ENCODE results near the gene BBS9. TPM values are rescaled to one million over a fixed set of nuclear protein-coding genes. Genes with fewer than 3 reads are reported as not detected.

The BBS9 gene
- total and polyA plus RNA-seq, 2 donors (not counting 3 experiments of a cell fraction or from before 2014, with no cell fraction given): 5.7 to 17.4 TPM

DNA sequence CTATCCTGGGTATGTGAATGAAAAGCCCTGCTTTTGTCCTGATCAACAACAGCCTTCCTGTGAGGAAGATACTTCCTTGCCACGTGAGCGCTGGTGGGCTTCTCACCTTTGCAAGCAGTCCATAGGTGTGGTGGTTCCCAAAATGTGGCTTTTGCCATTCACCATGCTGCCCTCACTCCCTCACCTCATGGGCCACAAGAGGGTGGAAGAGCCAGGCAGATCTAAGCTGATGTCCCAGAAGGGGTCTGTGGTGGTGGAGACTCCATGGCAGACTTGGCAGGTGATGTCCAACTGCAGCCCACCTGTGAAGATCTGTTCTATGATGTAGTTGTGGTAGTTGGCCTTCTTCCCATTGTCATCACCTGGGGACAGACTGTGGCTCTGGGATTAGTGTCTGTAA is 147.4 kb downstream of the BBS9 start:
- CTCF ChIA-PET: no interaction called here
- intact Hi-C loops (cut with micrococcal nuclease) (no loop called here), dilution Hi-C loops (cut with MboI; ENCODE audit: extremely low pct_ligation_motif_present, low sequenced_read_pairs) (no loop called here)
- FAIRE-seq (no peak), DNase-seq (ENCODE audit: low read depth, low spot score) (no peak)
- Histone ChIP-seq H3K79me2 (ENCODE audit: control insufficient read depth, insufficient read depth, low read length) (no peaks in the 10 kb centered on the region), H3K9me3 (replicated peaks; ENCODE audit: control insufficient read depth, insufficient read depth, low read length) (no peaks in the 10 kb centered on the region), H2AFZ (ENCODE audit: low read depth, low read length) (no peak overlapping the region), H3K9me1 (replicated peaks; ENCODE audit: control insufficient read depth, extremely low read depth, insufficient read depth, low read length) (no peaks in the 10 kb centered on the region), H3K4me2 (ENCODE audit: insufficient read depth, low read length) (no peak overlapping the region), H3K27ac (ENCODE audit: insufficient read depth, low read depth, low read length) (no peak overlapping the region), H3K27me3 (ENCODE audit: control insufficient read depth in 2 of 2, insufficient read depth in 2 of 2, low read length in 2 of 2) (no peaks in the 10 kb centered on the region), H3K4me3 (replicated peaks in 1 of 3; ENCODE audit: insufficient read depth in 1 of 3, low read depth in 1 of 3, low read length in 3 of 3) (no peak overlapping the region), H3K9ac (replicated peaks; ENCODE audit: extremely low read depth, insufficient read depth, low read length) (no peak overlapping the region), H3K4me1 (ENCODE audit: control insufficient read depth, extremely low read depth, insufficient read depth, low read length) (no peaks in the 10 kb centered on the region), H3K36me3 (ENCODE audit: control insufficient read depth in 2 of 2, extremely low read depth in 1 of 2, insufficient read depth in 2 of 2, low read length in 2 of 2) (no peaks in the 10 kb centered on the region), H4K20me1 (replicated peaks; ENCODE audit: control insufficient read depth, extremely low read depth, insufficient read depth, low read length) (no peaks in the 10 kb centered on the region)
- POLR2A ChIA-PET: no interaction called here
- TF ChIP-seq POLR2A (IDR thresholded peaks at IDR 0.05; ENCODE audit: low read depth, low read length): no peak
- no peak for TF ChIP-seq EZH2 (IDR thresholded peaks at IDR 0.05; ENCODE audit: borderline replicate concordance, low read depth, low read length, severe bottlenecking)
- TF ChIP-seq POLR2AphosphoS5 (IDR thresholded peaks at IDR 0.05; ENCODE audit: insufficient read depth, low read depth, low read length): no peak
- TF ChIP-seq, protein P1, sequence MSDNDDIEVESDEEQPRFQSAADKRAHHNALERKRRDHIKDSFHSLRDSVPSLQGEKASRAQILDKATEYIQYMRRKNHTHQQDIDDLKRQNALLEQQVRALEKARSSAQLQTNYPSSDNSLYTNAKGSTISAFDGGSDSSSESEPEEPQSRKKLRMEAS (IDR thresholded peaks at IDR 0.05; ENCODE audit: insufficient read depth, insufficient read length): no peak
- no peak for TF ChIP-seq JUN (IDR thresholded peaks at IDR 0.05; ENCODE audit: borderline replicate concordance, insufficient read depth, insufficient read length, low read depth)
- no peak for TF ChIP-seq FOS (IDR thresholded peaks at IDR 0.05; ENCODE audit: borderline replicate concordance, insufficient read depth, low read length)
- TF ChIP-seq, protein P2, sequence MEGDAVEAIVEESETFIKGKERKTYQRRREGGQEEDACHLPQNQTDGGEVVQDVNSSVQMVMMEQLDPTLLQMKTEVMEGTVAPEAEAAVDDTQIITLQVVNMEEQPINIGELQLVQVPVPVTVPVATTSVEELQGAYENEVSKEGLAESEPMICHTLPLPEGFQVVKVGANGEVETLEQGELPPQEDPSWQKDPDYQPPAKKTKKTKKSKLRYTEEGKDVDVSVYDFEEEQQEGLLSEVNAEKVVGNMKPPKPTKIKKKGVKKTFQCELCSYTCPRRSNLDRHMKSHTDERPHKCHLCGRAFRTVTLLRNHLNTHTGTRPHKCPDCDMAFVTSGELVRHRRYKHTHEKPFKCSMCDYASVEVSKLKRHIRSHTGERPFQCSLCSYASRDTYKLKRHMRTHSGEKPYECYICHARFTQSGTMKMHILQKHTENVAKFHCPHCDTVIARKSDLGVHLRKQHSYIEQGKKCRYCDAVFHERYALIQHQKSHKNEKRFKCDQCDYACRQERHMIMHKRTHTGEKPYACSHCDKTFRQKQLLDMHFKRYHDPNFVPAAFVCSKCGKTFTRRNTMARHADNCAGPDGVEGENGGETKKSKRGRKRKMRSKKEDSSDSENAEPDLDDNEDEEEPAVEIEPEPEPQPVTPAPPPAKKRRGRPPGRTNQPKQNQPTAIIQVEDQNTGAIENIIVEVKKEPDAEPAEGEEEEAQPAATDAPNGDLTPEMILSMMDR (IDR thresholded peaks at IDR 0.05; ENCODE audit: extremely low read depth in 1 of 2, insufficient read depth in 1 of 2, low read depth in 1 of 2, low read length in 2 of 2): no peak
- TF ChIP-seq GATA2 (IDR thresholded peaks at IDR 0.05; ENCODE audit: insufficient read depth, insufficient read length, low read depth, low read length): no peak
- TF ChIP-seq MYC (IDR thresholded peaks at IDR 0.05; ENCODE audit: low read depth, low read length): no peak
- no TSS peak for BruUV-seq (replicated peaks)

Data from endothelial cell of umbilical vein (primary cell).